ENCODE measurements around the gene DPCD. TPM values are rescaled to one million over a fixed set of nuclear protein-coding genes. Genes with fewer than 3 reads are reported as not detected.

Gene DPCD
- total RNA-seq, 2 experiments from 2014 or later: 4.0 to 5.5 TPM

- Mint-ChIP-seq H3K27me3 (no peaks in the 10 kb centered on the region), H3K4me3 (no peak overlapping the region), H3K4me1 (peaks cover 7% of the 10 kb centered on the region), H3K9me3 (no peaks in the 10 kb centered on the region), H3K27ac (no peak overlapping the region), H3K36me3 (peaks cover 3% of the 10 kb centered on the region)
- POLR2A ChIA-PET: interaction anchor here (0.7 kb wide), 1 partner anchor 11 kb away, joined by 3 read pairs; no protein-coding TSS in a partner anchor
- ATAC-seq (ENCODE audit: low read depth) (no peak), DNase-seq (no peak)
Measured at GRCh38 chr10:101612872-101613271, 24.8 kb downstream of the DPCD start.

GRCh38 chr10:101613646-101614045 is 25.5 kb downstream of the DPCD start:
- H3K36me3 Mint-ChIP-seq: peaks cover 2% of the 10 kb centered on the region
- DNase-seq: peak; percentile 20
- no peak for ATAC-seq (ENCODE audit: low read depth)
- H3K27me3 Mint-ChIP-seq: no peaks in the 10 kb centered on the region
- H3K4me1 Mint-ChIP-seq: peaks cover 7% of the 10 kb centered on the region
- no peaks in the 10 kb centered on the region for H3K9me3 Mint-ChIP-seq
- no peak overlapping the region for H3K27ac Mint-ChIP-seq
- POLR2A ChIA-PET: no interaction called here
- H3K4me3 Mint-ChIP-seq: no peak overlapping the region

- Mint-ChIP-seq H3K4me1 (peaks cover 7% of the 10 kb centered on the region), H3K27ac (no peak overlapping the region), H3K4me3 (no peak overlapping the region), H3K36me3 (no peaks in the 10 kb centered on the region), H3K9me3 (no peaks in the 10 kb centered on the region), H3K27me3 (no peaks in the 10 kb centered on the region)
- DNase-seq (peak; percentile 15), ATAC-seq (ENCODE audit: low read depth) (no peak)
- POLR2A ChIA-PET: no interaction called here
Measured at GRCh38 chr10:101614663-101615524, 26.8 kb downstream of the DPCD start.

DNA sequence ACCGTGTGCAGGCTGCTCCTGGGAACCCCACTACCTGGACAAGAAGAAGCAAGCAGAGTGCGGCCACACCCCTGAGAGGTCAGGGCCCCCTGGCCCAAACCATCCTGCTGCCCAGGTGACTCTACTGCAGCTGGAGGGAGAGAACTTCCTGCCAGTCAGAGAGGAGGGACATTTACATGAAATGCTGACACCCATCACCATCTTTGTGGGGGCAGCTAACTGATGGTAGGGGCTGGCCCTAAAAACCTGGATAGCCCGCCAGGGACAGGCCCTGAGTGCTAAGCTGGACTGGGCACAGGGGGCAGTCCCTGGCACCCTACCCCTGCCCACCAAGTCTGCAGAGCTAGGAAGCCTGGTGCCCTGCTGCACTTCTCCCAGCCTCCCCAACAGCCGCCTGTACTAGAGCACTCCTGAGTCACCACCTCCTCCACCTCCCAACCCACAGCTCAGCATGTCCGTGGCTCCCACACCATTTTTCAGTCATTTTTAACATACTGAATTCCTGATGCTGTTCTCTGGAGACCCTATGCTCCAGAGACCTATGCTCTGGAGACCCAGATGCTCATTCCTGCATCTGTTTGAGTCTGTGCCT is 27.5 kb downstream of the DPCD start:
- Mint-ChIP-seq H3K4me1 (peaks cover 7% of the 10 kb centered on the region), H3K27ac (no peak overlapping the region), H3K36me3 (no peaks in the 10 kb centered on the region), H3K4me3 (no peak overlapping the region), H3K9me3 (no peaks in the 10 kb centered on the region), H3K27me3 (no peaks in the 10 kb centered on the region)
- POLR2A ChIA-PET: no interaction called here
- DNase-seq (peak; percentile 9), ATAC-seq (ENCODE audit: low read depth) (no peak)

DNA sequence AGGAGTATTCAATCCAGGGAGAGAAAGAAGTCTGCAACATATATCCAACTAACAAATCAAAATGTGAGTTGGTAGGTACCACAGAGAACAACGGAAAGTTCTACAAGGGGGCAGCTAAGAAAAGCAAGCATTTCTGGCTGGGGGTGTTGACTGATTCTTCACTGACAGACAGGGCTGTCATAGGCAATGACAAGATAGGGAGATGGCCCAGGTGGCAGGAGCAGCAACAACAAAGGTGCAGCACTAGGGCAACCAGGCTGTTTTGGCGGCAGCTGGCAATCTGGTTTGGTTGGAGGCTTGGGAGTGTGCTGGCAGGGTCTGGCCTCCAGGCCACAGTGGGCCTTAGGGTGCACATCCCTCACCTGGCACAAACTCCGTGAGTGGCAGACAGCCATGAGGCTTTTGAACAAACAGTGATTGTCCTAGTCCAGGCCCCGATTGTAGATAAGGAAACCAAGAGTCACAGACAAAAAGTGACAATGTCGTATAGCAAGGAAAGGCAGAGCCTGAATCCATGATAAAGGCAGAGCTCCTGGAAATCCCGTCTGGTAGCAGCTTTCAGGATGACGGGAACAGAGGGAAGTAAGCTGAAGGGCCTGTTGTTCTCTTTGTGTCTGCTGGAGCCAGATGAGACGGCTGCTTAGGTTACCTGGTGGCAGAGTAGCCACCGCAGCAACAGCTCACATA is 28.4 kb downstream of the DPCD start:
- Mint-ChIP-seq H3K4me3 (no peak overlapping the region), H3K27me3 (no peaks in the 10 kb centered on the region), H3K36me3 (no peaks in the 10 kb centered on the region), H3K27ac (no peak overlapping the region), H3K9me3 (no peaks in the 10 kb centered on the region), H3K4me1 (peaks cover 6% of the 10 kb centered on the region)
- ATAC-seq (ENCODE audit: low read depth) (no peak), DNase-seq (no peak)
- POLR2A ChIA-PET: no interaction called here

DNA sequence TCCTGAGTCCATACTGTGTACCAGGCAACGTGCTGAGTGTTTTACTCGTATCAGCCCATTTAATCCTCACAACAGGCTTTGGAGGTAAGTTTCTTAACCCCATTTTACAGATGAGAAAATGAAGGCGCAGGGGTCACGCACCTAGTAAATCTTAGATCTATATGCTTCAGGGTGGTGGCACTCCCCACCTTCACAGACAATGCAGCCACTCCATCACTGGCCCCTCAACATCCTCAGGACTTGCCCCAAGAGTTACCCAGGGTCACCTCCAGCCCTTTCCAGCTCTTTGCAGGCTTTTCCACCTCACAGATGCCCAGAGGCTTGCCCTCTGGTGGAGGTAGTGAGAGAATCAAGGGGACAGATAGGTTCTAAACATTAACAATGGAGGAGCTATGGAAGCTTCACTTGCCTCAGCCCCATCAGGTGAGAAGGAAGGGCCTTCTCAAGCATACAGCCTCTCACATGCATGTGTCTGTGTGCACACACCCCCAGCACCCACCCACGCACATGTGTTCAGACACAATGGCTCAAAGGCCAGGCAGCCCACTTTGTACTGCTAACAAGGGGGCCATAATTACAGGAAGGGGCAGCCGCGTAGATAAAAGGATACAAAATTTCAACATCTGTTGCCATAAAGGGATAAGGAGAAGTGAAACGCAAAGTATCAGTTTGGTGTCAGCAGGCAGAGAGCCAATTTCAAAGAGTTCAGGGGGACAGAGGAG is 29.1 kb downstream of the DPCD start:
- POLR2A ChIA-PET: no interaction called here
- Mint-ChIP-seq H3K9me3 (no peaks in the 10 kb centered on the region), H3K27me3 (no peaks in the 10 kb centered on the region), H3K4me3 (no peak overlapping the region), H3K36me3 (peaks cover 5% of the 10 kb centered on the region), H3K27ac (no peak overlapping the region), H3K4me1 (peaks cover 1% of the 10 kb centered on the region)
- ATAC-seq (ENCODE audit: low read depth) (no peak), DNase-seq (peak; percentile 15)

- peaks cover 7% of the 10 kb centered on the region for H3K36me3 Mint-ChIP-seq
- H3K27me3 Mint-ChIP-seq: no peaks in the 10 kb centered on the region
- POLR2A ChIA-PET: no interaction called here
- no peaks in the 10 kb centered on the region for H3K9me3 Mint-ChIP-seq
- H3K4me1 Mint-ChIP-seq: peaks cover 1% of the 10 kb centered on the region
- peak; percentile 11 for DNase-seq
- no peak for ATAC-seq (ENCODE audit: low read depth)
- no peak overlapping the region for H3K27ac Mint-ChIP-seq
- no peak overlapping the region for H3K4me3 Mint-ChIP-seq
Measured at GRCh38 chr10:101617824-101618568, 29.9 kb downstream of the DPCD start.

GRCh38 chr10:101618871-101619270 is 30.8 kb downstream of the DPCD start:
- Mint-ChIP-seq H3K36me3 (peaks cover 13% of the 10 kb centered on the region), H3K27ac (no peak overlapping the region), H3K9me3 (no peaks in the 10 kb centered on the region), H3K4me3 (no peak overlapping the region), H3K27me3 (no peaks in the 10 kb centered on the region), H3K4me1 (peaks cover 1% of the 10 kb centered on the region)
- POLR2A ChIA-PET: interaction anchor here (0.8 kb wide), 1 partner anchor 32 kb away, joined by 4 read pairs; no protein-coding TSS in a partner anchor
- DNase-seq (no peak), ATAC-seq (ENCODE audit: low read depth) (no peak)

- POLR2A ChIA-PET: no interaction called here
- Mint-ChIP-seq H3K4me1 (peaks cover 1% of the 10 kb centered on the region), H3K36me3 (peaks cover 14% of the 10 kb centered on the region), H3K27ac (no peak overlapping the region), H3K4me3 (no peak overlapping the region), H3K9me3 (no peaks in the 10 kb centered on the region), H3K27me3 (no peaks in the 10 kb centered on the region)
- DNase-seq (no peak), ATAC-seq (ENCODE audit: low read depth) (no peak)
Measured at GRCh38 chr10:101619983-101620382, 31.9 kb downstream of the DPCD start.

- POLR2A ChIA-PET: interaction anchor here (0.5 kb wide), 1 partner anchor 11 kb away, joined by 3 read pairs; no protein-coding TSS in a partner anchor
Measured at GRCh38 chr10:101623528-101623927, 35.4 kb downstream of the DPCD start.

DNA sequence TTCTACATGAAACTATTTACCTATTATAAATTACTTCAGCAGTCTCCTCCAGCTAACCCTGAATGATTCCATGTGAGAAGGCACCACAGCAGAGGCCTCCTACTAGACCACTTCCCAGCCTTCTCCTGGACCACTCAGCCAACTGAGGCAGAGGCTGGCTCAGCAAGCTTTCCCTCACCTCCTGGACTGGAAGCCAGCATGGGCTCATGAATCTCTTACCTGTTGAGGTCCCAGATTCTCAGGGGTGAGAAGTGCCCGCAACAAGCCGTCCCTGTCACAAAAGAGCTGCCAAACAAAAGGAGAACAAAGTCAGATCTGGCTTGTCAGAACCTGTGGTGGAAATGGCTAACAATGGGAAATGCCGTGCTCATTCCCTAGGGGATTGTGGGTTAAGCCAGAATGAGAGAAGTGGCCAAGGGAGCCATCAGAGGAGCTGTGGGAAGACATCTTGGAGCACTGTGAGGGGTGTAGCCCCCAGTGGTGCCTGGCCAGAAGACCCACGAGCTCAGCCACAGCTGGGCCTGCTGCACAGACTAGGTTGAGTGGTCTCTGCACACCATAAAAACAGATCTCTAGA is 36.5 kb downstream of the DPCD start:
- Mint-ChIP-seq H3K4me1 (peaks cover 1% of the 10 kb centered on the region), H3K36me3 (peaks cover 14% of the 10 kb centered on the region), H3K4me3 (no peak overlapping the region), H3K27me3 (no peaks in the 10 kb centered on the region), H3K9me3 (no peaks in the 10 kb centered on the region), H3K27ac (no peak overlapping the region)
- no peak for DNase-seq
- ATAC-seq (ENCODE audit: low read depth): no peak
- POLR2A ChIA-PET: no interaction called here

More at GRCh38 chr10:101623528-101623927, 35.4 kb downstream of the DPCD start:
- ATAC-seq (ENCODE audit: low read depth) (no peak), DNase-seq (no peak)
- H3K27me3 Mint-ChIP-seq: no peaks in the 10 kb centered on the region
- no peaks in the 10 kb centered on the region for H3K4me1 Mint-ChIP-seq
- no peaks in the 10 kb centered on the region for H3K9me3 Mint-ChIP-seq
- H3K27ac Mint-ChIP-seq: no peak overlapping the region
- H3K4me3 Mint-ChIP-seq: no peak overlapping the region
- H3K36me3 Mint-ChIP-seq: peaks cover 14% of the 10 kb centered on the region

DNA sequence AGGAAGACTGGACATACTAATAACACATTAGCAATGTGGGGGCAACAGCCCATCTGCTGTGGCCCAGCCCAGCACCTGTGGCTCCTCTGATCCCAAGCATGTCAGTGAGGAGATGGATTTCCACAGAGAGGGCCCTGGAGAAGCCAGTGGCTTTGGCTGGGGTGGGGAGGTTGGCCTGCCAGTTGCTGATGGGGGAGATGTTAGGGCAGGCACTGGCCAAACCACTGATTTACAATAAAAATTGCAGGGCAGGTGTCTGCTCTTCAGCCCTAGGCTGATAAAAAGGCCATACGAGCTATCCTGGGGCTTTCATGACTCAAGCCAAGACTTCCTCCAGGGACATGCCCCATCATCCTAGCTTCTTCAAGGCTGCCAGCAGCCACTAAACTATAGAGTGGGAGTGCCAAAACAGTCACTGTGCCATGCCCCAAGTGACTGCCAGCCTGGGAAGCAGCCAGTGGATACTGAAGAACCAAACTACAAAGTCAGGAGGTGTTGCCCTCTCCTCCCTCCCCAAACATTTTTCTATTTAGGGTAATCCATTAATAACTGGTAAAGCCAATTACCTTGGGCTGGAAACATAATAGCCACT is 37.8 kb downstream of the DPCD start:
- Mint-ChIP-seq H3K27me3 (no peaks in the 10 kb centered on the region), H3K27ac (no peak overlapping the region), H3K36me3 (peaks cover 16% of the 10 kb centered on the region), H3K4me3 (no peak overlapping the region), H3K9me3 (no peaks in the 10 kb centered on the region), H3K4me1 (peaks cover 1% of the 10 kb centered on the region)
- ATAC-seq (ENCODE audit: low read depth) (no peak), DNase-seq (peak; percentile 1)
- POLR2A ChIA-PET: no interaction called here

Data from activated naive CD8-positive, alpha-beta T cell treated with anti-CD3 and anti-CD28 coated beads, Interleukin-2, amount 10 ng/mL, durations not matched to agents 7 days and 5 days (primary cell).